ENCODE measurements around the gene MYO1A.
A peak's percentile ranks its signal among the peaks of the same experiment; 100 is the strongest.
"Not testable (repeated sequence)": the region's sequence is repeated elsewhere in the genome, so short reads cannot be mapped to it uniquely, and the experiment has no call there.

MYO1A gene

DNA sequence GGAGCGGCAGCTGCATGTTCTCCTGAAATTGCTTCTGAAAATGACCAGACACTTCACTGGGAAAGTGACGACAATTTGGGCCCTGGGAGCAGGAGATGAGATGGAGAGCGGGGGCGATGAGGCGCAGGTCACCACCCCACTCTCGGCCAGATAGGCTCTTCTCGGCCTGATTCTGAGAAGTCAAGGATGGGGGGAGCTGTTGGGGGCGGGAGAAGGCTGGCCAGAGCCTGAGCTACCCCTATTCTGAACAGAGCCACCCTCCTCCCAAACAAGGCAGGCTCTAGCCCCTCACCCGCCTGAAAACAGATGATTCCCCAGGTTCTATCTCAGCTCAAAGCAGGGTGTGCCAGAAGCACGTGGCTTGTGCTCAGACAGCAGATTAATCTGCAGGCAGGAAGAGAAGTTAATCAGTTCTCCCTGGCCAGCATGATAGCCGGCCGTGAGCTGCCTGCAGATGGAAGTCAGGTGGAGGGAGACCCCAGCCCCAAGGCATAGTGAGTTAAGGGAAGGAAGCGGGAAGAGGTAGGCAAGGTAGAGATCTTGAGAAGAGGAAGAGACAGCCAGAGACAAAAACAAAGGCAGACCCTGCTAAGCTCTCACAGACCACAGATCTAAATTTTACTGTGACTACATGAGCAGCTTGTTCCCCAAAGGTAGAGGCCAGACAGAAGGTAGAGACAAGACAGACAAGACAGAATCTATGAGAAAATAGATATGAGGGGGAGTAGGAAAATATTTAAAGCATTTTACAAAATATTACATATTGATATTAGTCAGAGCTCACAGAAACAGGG lies 22.7 kb downstream of the MYO1A start:
- no peaks in the 10 kb centered on the region for H3K36me3 Mint-ChIP-seq (ENCODE audit: low read depth)
- H3K27me3 Mint-ChIP-seq (ENCODE audit: low read depth): no peaks in the 10 kb centered on the region
- no peak for DNase-seq (ENCODE audit: low spot score)
- H3K27ac Mint-ChIP-seq: no peak overlapping the region
- H3K4me3 Mint-ChIP-seq: no peak overlapping the region
- peaks cover 25% of the 10 kb centered on the region for H3K4me1 Mint-ChIP-seq (ENCODE audit: low read depth)
- H3K9me3 Mint-ChIP-seq: no peaks in the 10 kb centered on the region

DNA sequence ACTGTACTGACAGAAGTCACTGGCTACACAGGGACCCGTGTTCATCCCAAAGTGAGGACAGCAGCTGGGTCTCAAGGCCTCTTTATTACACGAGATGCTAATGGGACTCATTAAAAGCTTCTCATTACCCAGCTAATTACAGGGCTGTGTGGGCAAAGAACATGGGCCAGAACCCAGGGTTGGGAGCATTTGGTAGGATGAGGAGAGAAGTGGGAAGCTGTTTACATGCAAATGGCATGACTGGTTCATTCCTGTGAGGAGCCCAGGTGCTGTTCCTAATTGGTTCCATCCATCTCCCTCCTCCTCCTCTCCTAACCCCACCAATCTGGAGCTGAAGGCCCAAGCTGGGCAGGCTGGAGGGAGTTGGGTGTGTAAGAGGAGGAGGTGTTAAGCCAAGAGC lies 24.7 kb downstream of the MYO1A start:
- no peak overlapping the region for H3K4me3 Mint-ChIP-seq
- H3K4me1 Mint-ChIP-seq (ENCODE audit: low read depth): peaks cover 14% of the 10 kb centered on the region
- no peak overlapping the region for H3K27ac Mint-ChIP-seq
- H3K27me3 Mint-ChIP-seq (ENCODE audit: low read depth): no peaks in the 10 kb centered on the region
- H3K36me3 Mint-ChIP-seq (ENCODE audit: low read depth): no peaks in the 10 kb centered on the region
- no peak for DNase-seq (ENCODE audit: low spot score)
- no peaks in the 10 kb centered on the region for H3K9me3 Mint-ChIP-seq

DNA sequence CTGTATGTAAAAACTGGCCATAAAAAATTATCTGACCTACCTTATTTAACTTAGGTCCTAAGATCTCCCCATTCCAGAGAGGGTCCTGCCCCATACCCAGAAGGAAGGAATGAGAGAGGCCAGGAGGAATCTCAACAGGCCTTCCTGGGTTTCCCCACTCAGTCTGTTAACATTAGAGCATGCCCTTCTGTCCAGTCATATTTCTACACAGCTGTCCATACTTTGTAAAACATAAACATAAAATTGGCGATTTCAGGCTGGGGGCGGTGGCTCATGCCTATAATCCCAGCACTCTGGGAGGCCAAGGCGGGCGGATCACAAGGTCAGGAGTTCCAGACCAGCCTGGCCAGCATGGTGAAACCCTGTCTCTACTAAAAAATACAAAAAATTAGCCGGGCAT lies 27.6 kb downstream of the MYO1A start:
- H3K9me3 Mint-ChIP-seq; H3K27me3 Mint-ChIP-seq (ENCODE audit: low read depth); H3K4me1 Mint-ChIP-seq (ENCODE audit: low read depth); H3K4me3 Mint-ChIP-seq; H3K36me3 Mint-ChIP-seq (ENCODE audit: low read depth); H3K27ac Mint-ChIP-seq; DNase-seq (ENCODE audit: low spot score): not testable (repeated sequence)

DNA sequence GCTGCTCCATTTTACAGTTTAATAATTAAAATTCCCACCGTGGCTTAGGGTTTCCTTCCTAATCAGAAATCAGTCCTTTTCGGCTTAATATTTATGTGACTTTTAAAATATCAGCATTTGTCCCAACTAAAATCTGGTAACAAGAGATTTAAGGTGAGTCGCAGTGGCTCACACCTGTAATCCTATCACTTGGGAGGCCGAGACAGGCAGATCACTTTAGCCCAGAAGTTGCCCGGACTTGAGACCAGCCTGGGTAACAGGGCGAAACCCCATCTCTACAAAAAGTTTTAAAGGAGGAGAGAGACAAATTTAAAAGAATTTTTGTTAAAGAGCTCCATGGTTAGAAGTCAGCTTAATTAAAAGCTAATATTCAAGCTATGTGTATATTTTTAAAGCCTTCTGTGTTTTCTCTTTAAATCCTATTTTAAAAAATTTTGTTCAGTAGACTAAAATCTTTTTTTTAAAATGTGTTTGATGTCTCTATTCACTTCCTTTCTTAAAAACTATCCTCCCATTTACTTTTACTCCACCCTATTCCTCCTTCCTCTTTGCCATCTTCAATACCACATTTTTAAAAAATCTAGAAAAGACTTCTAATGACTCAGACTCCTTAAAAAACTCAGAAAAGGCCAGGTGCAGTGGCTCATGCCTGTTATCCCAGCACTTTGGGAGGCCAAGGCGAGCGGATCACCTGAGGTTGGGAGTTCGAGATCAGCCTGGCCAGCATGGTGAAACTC lies 29.8 kb downstream of the MYO1A start:
- H3K9me3 Mint-ChIP-seq: no peaks in the 10 kb centered on the region
- H3K36me3 Mint-ChIP-seq (ENCODE audit: low read depth): no peaks in the 10 kb centered on the region
- H3K4me3 Mint-ChIP-seq: no peak overlapping the region
- H3K27me3 Mint-ChIP-seq (ENCODE audit: low read depth): peaks cover 2% of the 10 kb centered on the region
- peak overlapping the region; percentile 54 for H3K27ac Mint-ChIP-seq
- DNase-seq (ENCODE audit: low spot score): no peak
- H3K4me1 Mint-ChIP-seq (ENCODE audit: low read depth): peaks cover 5% of the 10 kb centered on the region

DNA sequence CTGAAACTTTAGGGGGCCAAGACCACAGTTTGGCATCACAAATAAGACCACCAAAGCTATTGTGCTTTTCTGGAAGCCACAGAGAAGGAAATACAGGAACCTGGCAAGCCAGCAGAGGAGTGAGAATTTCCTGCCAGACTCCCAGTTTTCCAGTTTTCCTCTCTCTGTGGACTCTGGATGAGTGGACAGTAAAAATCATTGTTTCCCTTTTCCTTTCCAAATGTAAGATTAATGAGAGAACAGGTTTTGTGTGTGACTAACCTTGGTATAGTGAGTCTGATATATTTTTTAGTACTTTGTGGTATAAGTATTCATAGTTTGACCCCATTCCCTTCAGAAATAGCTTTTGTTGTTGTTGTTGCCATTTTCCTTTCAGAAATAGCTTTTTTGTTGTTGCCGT lies 31.0 kb downstream of the MYO1A start:
- no peaks in the 10 kb centered on the region for H3K9me3 Mint-ChIP-seq
- H3K4me1 Mint-ChIP-seq (ENCODE audit: low read depth): peaks cover 5% of the 10 kb centered on the region
- no peaks in the 10 kb centered on the region for H3K36me3 Mint-ChIP-seq (ENCODE audit: low read depth)
- no peak overlapping the region for H3K4me3 Mint-ChIP-seq
- H3K27me3 Mint-ChIP-seq (ENCODE audit: low read depth): peaks cover 10% of the 10 kb centered on the region
- H3K27ac Mint-ChIP-seq: no peak overlapping the region
- DNase-seq (ENCODE audit: low spot score): no peak

DNA sequence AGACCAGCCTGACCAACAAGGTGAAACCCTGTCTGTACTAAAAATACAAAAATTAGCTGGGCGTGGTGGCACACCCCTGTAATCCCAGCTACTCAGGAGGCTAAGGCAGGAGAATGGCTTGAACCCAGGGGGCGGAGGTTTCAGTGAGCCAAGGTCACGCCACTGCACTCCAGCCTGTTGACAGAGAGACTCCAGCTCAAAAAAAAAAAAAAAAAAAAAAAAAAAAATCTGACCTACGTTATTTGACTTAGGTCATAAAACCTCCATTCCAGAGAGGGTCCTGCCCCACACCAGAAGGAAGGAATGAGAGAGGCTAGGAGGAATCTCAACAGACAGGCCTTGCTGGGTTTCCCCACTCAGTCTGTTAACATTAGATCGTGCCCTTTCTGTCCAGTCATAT lies 31.6 kb downstream of the MYO1A start:
- H3K9me3 Mint-ChIP-seq; H3K36me3 Mint-ChIP-seq (ENCODE audit: low read depth); H3K27ac Mint-ChIP-seq; H3K4me1 Mint-ChIP-seq (ENCODE audit: low read depth); DNase-seq (ENCODE audit: low spot score); H3K4me3 Mint-ChIP-seq: not testable (repeated sequence)
- H3K27me3 Mint-ChIP-seq (ENCODE audit: low read depth): peaks cover 12% of the 10 kb centered on the region

DNA sequence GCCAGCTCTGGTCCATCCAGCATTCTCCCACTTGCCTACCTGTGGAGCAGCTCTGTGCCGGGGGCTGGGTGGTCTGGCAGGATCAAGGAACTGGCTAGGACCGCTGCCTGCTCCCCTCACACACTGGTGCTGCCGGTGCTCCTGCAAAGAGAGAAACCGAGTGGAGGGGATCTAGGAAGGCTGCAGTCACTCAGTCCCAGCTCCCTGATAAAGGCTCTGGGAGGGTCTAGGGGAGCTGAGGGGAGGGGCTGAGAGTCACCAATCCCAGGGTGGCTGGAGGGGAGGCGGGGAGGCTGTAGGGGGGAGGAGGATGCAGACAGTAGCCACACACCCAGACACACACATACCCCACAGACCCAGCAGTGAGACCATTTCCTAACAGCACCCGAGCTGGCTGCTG lies 33.6 kb downstream of the MYO1A start, which contains the start of gene TAC3:
Gene TAC3, minus strand, starts transcription at position 182 of the 400 bp plus-strand sequence. CDS start 732 bp downstream, outside the sequence.
- peaks cover 18% of the 10 kb centered on the region for H3K4me1 Mint-ChIP-seq (ENCODE audit: low read depth)
- H3K4me3 Mint-ChIP-seq: no peak within 1 kb of the TSS
- no peak for DNase-seq (ENCODE audit: low spot score)
- H3K9me3 Mint-ChIP-seq: no peaks in the 10 kb centered on the region
- H3K27me3 Mint-ChIP-seq (ENCODE audit: low read depth): peaks cover 12% of the 10 kb centered on the region
- H3K27ac Mint-ChIP-seq: no peak within 1 kb of the TSS
- H3K36me3 Mint-ChIP-seq (ENCODE audit: low read depth): no peaks in the 10 kb centered on the region

DNA sequence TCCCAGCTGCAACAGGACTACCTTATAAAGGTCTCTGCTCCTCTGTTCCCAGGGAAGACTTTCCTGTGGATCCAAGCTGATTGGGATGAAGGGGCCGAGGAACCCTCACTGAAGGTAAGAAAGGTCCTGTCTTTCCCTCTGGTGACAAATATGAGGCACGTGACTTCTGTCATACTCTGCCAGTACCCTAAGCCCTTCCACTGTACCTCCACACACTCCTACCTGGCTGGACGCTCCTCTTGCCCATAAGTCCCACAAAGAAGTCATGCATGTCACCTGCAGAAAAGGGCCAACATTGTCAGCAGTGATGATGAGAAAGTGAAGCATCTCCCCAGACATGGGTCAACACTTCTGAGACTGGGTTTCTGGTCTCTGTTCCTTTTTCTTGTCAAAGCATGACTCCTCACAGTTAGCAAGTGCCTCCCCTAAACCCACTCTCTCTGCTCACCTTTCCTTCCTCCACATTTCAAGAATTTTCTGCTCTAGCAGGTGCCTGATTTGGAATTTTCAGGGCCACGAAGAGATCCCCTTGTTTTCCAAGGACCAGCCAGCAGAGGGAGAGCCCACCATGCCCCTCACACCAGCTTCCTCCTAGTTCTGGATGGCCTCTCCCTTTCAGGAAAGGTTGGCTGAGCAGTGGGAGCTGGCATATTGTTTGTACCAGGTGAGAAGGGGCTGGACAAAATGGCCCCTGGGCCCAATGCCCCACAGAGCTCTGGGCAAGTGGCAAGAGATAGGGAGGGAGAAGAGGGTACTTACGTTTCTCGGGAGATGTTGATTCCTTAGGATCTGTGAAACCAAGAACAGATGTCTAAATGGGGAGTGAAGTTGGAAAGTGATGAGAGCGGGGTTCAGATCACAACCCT lies 37.1 kb downstream of the MYO1A start:
- no peak overlapping the region for H3K27ac Mint-ChIP-seq
- H3K27me3 Mint-ChIP-seq (ENCODE audit: low read depth): peaks cover 12% of the 10 kb centered on the region
- DNase-seq (ENCODE audit: low spot score): no peak

DNA sequence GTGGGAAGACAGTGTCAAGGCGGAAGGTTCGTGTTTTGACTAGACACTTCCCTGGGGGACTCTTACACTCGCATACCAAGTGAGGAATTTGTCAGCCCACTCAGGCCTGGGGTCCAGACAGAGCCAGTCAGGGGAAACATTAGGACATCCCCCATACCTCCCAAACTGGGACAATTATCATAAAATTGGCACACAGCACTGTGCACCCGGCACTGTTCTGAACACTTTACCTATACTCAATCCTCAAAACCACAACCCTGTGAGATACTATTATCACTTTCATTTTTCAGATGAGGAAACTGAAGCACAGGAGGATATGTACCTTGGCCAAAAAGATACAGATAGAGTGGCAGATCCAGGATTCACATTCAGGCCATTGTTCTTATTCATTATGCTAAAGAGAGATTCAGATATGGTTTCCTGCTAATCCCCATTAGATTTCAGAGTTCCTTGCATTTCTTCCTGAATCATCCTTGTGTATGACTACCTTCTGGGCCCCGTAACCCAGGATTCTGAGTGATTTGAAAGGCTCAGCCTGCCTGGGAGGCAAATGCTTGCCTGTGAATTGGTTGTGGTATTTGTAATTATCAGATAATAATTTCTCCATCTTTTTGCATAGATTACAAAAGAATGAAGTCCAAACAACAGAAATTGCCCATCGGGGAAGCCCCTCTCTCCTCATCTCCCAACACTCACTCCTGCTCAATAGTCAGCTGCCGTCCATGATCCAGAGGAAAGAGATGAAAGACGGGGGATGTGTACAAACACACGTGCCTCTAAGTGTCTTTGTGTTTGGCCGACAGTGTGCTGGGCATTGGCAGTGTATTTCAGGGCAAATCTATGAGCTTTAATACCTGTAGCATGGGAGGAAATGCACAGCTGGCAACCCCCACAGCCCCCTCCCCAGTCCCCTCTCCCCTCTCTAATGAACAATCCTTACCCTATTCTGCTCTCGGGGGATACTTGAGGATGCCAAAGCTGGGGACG lies 38.2 kb downstream of the MYO1A start:
- peak; percentile 29 for DNase-seq (ENCODE audit: low spot score)
- Mint-ChIP-seq H3K4me1 (ENCODE audit: low read depth) (peaks cover 42% of the 10 kb centered on the region), H3K27me3 (ENCODE audit: low read depth) (peaks cover 12% of the 10 kb centered on the region), H3K36me3 (ENCODE audit: low read depth) (no peaks in the 10 kb centered on the region), H3K9me3 (no peaks in the 10 kb centered on the region), H3K4me3 (peak overlapping the region; percentile 47), H3K27ac (peak overlapping the region; percentile 64)

More for the DNA sequence above, 37.1 kb downstream of the MYO1A start:
- H3K4me3 Mint-ChIP-seq: no peak overlapping the region
- no peaks in the 10 kb centered on the region for H3K9me3 Mint-ChIP-seq
- H3K36me3 Mint-ChIP-seq (ENCODE audit: low read depth): no peaks in the 10 kb centered on the region
- peaks cover 33% of the 10 kb centered on the region for H3K4me1 Mint-ChIP-seq (ENCODE audit: low read depth)

DNA sequence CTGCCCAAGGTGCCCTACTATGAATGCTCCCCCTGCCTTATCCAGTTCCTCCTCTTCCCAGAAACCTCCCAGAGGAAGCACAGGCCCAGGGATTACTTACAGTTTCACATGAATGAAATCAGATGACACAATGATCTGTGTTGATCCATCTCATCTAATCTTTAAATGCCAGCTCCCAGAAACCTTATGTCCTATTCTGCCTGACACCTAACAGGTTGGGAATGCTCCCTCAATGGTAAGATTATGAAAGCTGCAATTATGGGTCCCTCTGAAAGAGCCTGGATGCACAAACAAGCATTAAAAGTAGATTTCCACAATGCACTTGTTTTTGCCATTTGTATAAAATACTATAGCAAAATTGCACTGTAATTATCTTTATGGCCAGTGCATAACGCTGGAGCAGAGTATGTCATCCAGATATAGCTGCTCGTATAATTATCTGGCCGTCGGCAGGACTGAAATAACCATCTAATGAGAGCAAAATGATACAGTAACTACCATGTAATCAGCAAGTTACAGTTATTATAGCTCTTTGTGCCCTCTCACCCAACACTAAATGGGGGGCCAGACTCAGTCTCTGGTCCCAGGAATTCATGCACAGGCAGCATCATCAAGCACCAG lies 39.2 kb downstream of the MYO1A start:
- H3K27ac Mint-ChIP-seq: no peak overlapping the region

DNA sequence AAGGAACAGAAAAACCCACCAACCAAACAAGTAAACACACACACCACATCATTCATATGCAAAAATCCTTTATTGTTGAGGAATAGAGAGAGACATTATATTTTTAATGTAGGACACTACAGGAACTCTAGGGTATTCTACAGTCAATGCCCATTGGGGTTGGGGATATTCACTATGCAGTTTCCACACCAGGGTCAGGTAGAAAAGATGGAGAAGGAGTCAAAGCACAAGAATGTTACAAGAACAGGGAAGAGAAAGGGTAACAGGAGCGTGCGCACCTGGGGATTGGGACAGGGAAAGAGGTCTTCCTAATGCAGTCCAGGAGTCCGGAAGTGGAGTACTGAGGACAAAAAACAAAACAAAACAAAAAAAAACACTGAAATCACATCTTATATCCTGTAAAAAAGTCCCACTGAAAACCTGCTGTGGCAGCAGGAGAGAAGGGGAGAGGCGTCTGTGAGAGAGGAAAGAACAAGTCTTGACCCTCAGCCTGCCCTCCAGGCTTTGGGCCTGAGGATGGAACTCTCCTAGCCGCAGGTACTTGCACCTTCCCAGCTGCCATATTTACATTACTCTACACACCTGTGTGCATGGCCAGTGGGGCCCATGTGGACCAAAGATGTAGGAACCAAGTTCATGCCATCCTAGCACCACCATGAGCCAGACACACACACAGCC lies 39.8 kb downstream of the MYO1A start:
- H3K27me3 Mint-ChIP-seq (ENCODE audit: low read depth): peaks cover 10% of the 10 kb centered on the region
- DNase-seq (ENCODE audit: low spot score): no peak
- peaks cover 3% of the 10 kb centered on the region for H3K36me3 Mint-ChIP-seq (ENCODE audit: low read depth)
- no peaks in the 10 kb centered on the region for H3K9me3 Mint-ChIP-seq
- peaks cover 50% of the 10 kb centered on the region for H3K4me1 Mint-ChIP-seq (ENCODE audit: low read depth)
- no peak overlapping the region for H3K4me3 Mint-ChIP-seq
- no peak overlapping the region for H3K27ac Mint-ChIP-seq

More for the DNA sequence above, 39.2 kb downstream of the MYO1A start:
- DNase-seq (ENCODE audit: low spot score): no peak
- H3K36me3 Mint-ChIP-seq (ENCODE audit: low read depth): no peaks in the 10 kb centered on the region
- H3K4me3 Mint-ChIP-seq: no peak overlapping the region
- peaks cover 44% of the 10 kb centered on the region for H3K4me1 Mint-ChIP-seq (ENCODE audit: low read depth)
- no peaks in the 10 kb centered on the region for H3K9me3 Mint-ChIP-seq
- peaks cover 12% of the 10 kb centered on the region for H3K27me3 Mint-ChIP-seq (ENCODE audit: low read depth)

DNA sequence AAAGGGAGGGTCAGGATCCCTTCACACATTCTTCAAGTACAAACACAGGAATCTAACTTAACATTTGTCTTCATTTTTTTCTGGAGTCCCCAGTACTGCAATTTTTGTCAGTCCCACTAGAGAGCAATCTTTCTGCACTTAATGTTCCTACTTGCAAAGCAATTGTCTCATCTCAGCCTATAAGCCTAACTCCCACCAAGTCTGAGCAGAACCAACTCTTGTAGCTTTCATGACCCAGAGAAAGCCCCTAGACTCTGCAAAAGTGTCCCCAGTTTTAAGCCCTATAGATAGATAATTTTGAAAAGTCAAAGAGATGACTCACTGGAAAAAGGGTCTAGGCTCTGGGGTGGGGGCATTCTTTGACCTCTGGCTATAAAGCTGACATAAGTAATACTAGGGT lies 41.8 kb downstream of the MYO1A start:
- Mint-ChIP-seq H3K9me3 (no peaks in the 10 kb centered on the region), H3K4me1 (ENCODE audit: low read depth) (peaks cover 55% of the 10 kb centered on the region), H3K27ac (peak overlapping the region; percentile 61), H3K36me3 (ENCODE audit: low read depth) (peaks cover 15% of the 10 kb centered on the region), H3K4me3 (no peak overlapping the region), H3K27me3 (ENCODE audit: low read depth) (no peaks in the 10 kb centered on the region)
- no peak for DNase-seq (ENCODE audit: low spot score)

All from T-helper 2 cell treated with Interferon-gamma antibody and Interleukin-4, amounts not matched to agents 5 μg/mL and 100 μg/mL, for 36 hours (primary cell).